ENCODE measurements around the gene HYAL3. TPM values are rescaled to one million over a fixed set of nuclear protein-coding genes. Genes with fewer than 3 reads are reported as not detected.
A peak's percentile ranks its signal among the peaks of the same experiment; 100 is the strongest.

HYAL3 gene
- total RNA-seq, 1 donor from 2014 or later: 2.5 TPM

GRCh38 chr3:50325497-50326181 is 26.4 kb upstream of the HYAL3 start:
- H3K4me1 Mint-ChIP-seq: peaks cover 26% of the 10 kb centered on the region
- no peaks in the 10 kb centered on the region for H3K27me3 Mint-ChIP-seq
- no peaks in the 10 kb centered on the region for H3K9me3 Mint-ChIP-seq
- peak overlapping the region; percentile 7 for H3K4me3 Mint-ChIP-seq
- H3K27ac Mint-ChIP-seq: no peak overlapping the region
- CTCF ChIA-PET: interaction anchor here (2.2 kb wide), 1 partner anchor 11 kb away, joined by 9 read pairs; no protein-coding TSS in a partner anchor
- DNase-seq (no peak), ATAC-seq (ENCODE audit: low read depth) (no peak)
- TF ChIP-seq CTCF (IDR thresholded peaks at IDR 0.05): no peak
- POLR2A ChIA-PET: interaction anchor here (0.9 to 9.7 kb wide), 2 partner anchors 13 to 25 kb away, joined by 3 to 167 read pairs; partner anchors contain the start of genes CYB561D2, NPRL2 and RASSF1
- intact Hi-C loops (cut with micrococcal nuclease): no loop called here
- peaks cover 36% of the 10 kb centered on the region for H3K36me3 Mint-ChIP-seq (ENCODE audit: low read depth)

GRCh38 chr3:50325113-50325480 is 25.9 kb upstream of the HYAL3 start:
- DNase-seq (no peak), ATAC-seq (ENCODE audit: low read depth) (no peak)
- no peak for TF ChIP-seq CTCF (IDR thresholded peaks at IDR 0.05)
- Mint-ChIP-seq H3K27me3 (no peaks in the 10 kb centered on the region), H3K4me3 (peak overlapping the region; percentile 7), H3K4me1 (peaks cover 31% of the 10 kb centered on the region), H3K9me3 (no peaks in the 10 kb centered on the region), H3K36me3 (ENCODE audit: low read depth) (peaks cover 34% of the 10 kb centered on the region), H3K27ac (no peak overlapping the region)
- intact Hi-C loops (cut with micrococcal nuclease): no loop called here
- ChIA-PET POLR2A (interaction anchor here (9.7 kb wide), 1 partner anchor 13 kb away, joined by 167 read pairs; the partner anchor contains the start of gene RASSF1), CTCF (interaction anchor here (2.2 kb wide), 1 partner anchor 12 kb away, joined by 9 read pairs; no protein-coding TSS in a partner anchor)

GRCh38 chr3:50324351-50325112 is 25.3 kb upstream of the HYAL3 start:
- TF ChIP-seq CTCF (IDR thresholded peaks at IDR 0.05): no peak
- ATAC-seq (ENCODE audit: low read depth): peak; percentile 27
- peaks cover 36% of the 10 kb centered on the region for H3K4me1 Mint-ChIP-seq
- ChIA-PET CTCF (interaction anchor here (0.8 to 2.2 kb wide), 6 partner anchors 12 to 130 kb away, joined by 3 to 9 read pairs (median 4); partner anchors contain the start of genes HYAL3 and NAA80), POLR2A (interaction anchor here (0.9 to 9.7 kb wide), 3 partner anchors 10 to 25 kb away, joined by 4 to 167 read pairs (median 9); partner anchors contain the start of genes HYAL3, NAA80 and RASSF1)
- H3K27ac Mint-ChIP-seq: no peak overlapping the region
- no peaks in the 10 kb centered on the region for H3K27me3 Mint-ChIP-seq
- intact Hi-C loops (cut with micrococcal nuclease): loop anchor here (1.0 to 5.0 kb wide), 4 partner anchors 50 to 1607 kb away; partner anchors contain the start of gene IP6K2
- H3K4me3 Mint-ChIP-seq: peak overlapping the region; percentile 28
- H3K9me3 Mint-ChIP-seq: no peaks in the 10 kb centered on the region
- peaks cover 30% of the 10 kb centered on the region for H3K36me3 Mint-ChIP-seq (ENCODE audit: low read depth)
- peak; percentile 58 for DNase-seq

GRCh38 chr3:50323614-50324199 is 24.5 kb upstream of the HYAL3 start:
- CTCF ChIA-PET: interaction anchor here (0.8 to 2.5 kb wide), 8 partner anchors 8 to 130 kb away, joined by 3 to 9 read pairs (median 4); partner anchors contain the start of genes HYAL3 and NAA80
- peak overlapping the region; percentile 7 for H3K27ac Mint-ChIP-seq
- DNase-seq (no peak), ATAC-seq (ENCODE audit: low read depth) (no peak)
- peaks cover 41% of the 10 kb centered on the region for H3K4me1 Mint-ChIP-seq
- TF ChIP-seq CTCF (IDR thresholded peaks at IDR 0.05): no peak
- peaks cover 26% of the 10 kb centered on the region for H3K36me3 Mint-ChIP-seq (ENCODE audit: low read depth)
- intact Hi-C loops (cut with micrococcal nuclease): loop anchor here (1.0 to 5.0 kb wide), 4 partner anchors 49 to 1606 kb away; partner anchors contain the start of gene IP6K2
- no peaks in the 10 kb centered on the region for H3K27me3 Mint-ChIP-seq
- no peaks in the 10 kb centered on the region for H3K9me3 Mint-ChIP-seq
- POLR2A ChIA-PET: interaction anchor here (0.9 to 9.7 kb wide), 3 partner anchors 11 to 24 kb away, joined by 4 to 167 read pairs (median 9); partner anchors contain the start of genes HYAL3, NAA80 and RASSF1
- no peak overlapping the region for H3K4me3 Mint-ChIP-seq

Data from activated B cell treated with CpG ODN at 0.5 μM for 24 hours (primary cell).